GM04504 (cell line): Measurements from ENCODE around the gene PITPNM3.
"Not testable (repeated sequence)": the region's sequence is repeated elsewhere in the genome, so short reads cannot be mapped to it uniquely, and the experiment has no call there.

Experiments
- DNase-seq: peaks from one replicate; pipeline ENCODE4 v3.0.0-alpha.2; 2012; ENCODE audit warnings: low read depth

PITPNM3 gene

DNA sequence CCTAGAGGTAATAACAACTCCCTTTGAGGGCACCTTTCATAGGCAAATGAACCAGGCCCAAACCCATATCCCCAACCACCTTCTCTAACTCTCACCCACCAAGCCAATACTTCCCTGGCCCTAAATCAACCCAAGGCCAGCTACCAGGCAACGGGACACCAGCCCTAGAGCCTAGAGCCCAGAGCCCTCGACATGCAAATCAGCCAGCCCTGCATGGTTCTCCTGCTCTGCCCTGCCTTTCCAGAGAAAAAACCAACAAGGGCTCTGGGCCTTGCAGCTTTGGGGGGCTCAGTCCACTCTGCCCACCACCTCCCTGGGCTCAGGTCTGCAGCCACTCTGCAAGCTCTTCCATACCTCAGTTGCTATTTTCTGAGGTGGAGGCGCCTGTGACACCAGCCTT lies 55.0 kb downstream of the PITPNM3 start:
- no peak for DNase-seq

DNA sequence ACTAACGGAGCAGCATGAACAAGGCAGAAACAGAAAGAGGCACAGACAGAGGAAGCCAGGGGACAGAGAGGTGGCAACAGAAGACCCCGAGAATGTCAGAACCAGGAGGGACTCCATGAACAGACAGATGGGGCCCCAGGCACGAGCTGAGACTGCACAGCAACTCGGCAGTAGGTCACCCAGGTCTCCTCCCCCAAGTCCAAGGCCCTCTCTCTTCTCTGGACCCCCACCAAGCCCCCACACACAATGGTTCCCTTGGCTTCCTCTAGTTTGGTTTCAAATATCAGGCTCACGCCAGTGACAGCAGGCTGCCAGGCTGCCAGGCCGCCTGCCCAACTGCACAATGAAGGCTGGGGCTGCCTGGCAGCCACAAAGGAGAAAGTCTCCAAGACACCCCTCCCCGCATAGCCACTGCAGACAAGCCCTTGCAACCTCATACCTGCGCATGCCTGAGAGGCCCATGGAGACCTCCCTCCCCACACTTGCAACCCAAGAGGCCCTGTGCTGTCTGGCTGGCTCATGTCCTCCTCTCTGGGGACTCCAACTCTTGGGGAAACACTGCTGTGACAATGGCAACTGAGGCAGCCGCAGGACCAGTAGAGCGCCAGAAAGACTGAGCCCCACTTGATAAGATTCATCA lies 57.3 kb downstream of the PITPNM3 start:
- DNase-seq = no peak

DNA sequence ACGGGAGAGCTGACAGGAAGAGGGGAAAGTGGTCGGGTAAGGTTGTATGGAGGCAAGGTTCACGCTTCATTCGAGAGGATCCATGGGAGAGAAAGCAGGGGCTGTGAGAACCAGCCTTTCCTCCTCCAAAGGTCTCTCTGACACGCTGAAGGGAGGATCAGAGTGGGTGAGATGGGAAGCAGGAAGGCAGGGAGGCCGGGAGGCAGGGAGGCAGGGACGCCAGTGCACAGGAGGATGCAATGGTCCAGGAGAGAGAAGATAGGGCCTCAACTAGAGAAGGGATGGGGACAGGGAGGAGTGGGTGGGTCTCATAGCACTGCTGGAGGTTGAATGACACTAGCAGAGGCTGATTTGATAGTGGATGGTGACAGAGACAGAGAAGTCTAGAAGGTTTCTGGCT lies 58.0 kb downstream of the PITPNM3 start:
- DNase-seq = no peak

DNA sequence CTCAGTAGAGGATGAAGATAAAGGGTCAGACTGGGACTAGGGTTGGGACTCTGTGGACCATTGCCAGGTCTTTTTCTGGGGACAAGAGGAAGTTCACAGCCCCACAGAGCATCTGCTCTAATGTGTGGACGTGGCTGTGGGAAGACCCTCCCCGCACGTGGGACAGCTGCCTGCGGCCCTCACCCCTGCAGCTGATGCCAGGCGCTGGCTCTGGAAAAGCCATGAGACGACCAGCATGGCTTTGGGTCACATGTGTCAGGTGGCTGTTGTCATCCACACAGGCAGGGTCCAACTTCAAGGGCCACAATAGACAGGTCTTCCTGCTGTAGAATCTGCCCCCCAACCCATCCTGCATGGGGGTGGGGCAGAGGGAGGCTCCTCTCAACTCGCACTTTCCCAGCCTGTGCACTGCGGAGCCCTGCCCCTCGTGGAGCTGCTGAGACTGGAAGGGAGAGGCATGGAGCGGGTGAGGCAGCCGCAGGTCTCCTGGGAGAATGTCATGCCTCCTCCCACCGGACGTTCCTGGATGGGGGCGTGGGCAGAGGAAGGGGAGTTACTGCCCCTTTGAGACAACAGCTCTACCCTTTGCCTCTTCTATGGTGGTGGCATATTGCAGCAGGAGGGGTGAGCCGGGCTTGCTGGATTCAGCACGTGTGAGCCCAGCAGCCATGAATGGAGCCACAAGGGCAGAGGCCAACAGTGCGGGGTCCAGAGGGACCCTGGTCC lies 58.7 kb downstream of the PITPNM3 start:
- DNase-seq = no peak

DNA sequence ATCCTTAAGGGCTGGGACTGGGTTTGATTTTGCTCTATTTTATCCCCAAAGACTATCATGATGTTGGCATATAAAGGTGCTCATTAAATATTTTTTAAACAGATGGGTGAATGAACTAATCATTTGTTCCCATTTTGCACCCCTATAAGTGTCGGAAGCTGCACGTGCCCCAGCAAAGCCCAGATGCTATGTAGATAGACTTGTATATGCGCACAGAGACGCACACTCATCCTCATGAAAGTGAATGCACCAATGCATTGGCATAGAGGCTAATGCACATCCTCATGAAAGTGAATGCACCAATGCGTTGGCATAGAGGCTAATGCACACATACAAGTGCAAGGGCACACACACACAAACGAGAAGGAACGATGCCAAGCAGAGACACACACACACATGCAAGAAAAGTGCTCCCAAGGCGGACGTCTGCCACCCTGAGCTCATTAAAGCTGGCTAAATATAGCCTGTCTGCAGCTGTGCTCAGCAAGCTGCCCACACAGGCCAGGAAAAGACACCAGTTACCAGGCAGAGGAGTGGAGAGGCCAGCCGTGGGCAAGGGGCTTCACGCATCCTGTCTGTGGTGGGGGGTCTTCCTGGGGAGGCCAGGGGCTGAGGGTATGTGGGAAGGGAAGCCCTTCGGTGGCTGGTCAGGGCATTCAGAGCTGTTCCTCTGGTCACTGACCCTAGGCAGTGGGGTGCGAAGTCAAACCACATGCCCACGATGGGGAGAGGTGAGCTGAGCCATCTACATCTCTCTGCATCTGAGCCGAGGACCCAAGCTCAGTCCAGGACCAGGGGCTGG lies 59.5 kb downstream of the PITPNM3 start:
- no peak for DNase-seq

DNA sequence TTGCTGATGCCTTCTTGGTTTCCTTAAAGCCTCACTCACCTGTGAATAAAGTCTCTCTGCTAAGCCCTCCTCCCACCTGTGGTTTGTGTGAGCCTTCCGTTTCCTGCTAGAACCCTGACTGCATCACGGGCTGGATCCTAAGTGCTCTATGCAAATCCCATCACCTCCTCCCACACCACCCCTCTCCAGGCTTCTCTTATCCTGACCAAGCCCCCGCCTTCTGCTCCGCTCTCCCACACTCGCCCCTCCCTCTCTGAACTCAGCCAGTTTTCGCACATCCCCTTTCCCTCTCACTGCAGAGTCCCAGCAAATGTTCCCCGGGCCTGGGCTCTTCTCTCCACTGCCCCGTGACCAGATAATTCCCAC lies 60.3 kb downstream of the PITPNM3 start:
- no peak for DNase-seq

DNA sequence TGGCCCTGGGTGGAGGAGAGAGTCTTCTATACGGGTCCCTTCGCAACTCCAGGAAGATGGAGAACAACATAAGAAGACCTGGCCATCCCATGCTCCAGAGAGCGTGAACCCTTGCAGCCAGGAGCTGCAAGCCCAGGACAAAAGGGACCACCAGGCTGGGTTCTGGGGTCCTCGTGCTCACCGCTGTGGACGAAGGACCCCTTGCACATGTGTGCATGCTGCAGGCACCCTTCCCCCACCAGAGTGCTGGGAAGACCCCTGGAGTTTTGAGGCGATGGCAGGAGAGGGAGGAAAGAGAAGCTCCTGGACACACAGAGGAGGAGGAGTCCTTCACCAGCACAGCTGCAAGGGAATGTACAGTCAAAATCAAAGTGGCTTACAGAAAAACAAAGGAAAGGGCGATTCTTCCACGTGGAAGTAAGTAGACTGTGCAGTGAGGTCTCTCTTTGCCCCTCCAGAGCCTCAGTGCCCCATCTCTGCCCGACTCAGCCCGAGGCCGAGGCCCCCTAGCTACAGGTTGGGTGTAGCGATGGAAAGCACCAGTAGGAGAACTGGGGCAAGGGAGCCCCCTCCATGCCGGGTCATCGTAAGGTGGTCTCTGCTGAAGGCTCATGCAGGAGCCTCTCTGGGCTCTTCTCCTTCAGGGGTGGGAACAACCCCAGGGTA lies 60.8 kb downstream of the PITPNM3 start:
- no peak for DNase-seq

DNA sequence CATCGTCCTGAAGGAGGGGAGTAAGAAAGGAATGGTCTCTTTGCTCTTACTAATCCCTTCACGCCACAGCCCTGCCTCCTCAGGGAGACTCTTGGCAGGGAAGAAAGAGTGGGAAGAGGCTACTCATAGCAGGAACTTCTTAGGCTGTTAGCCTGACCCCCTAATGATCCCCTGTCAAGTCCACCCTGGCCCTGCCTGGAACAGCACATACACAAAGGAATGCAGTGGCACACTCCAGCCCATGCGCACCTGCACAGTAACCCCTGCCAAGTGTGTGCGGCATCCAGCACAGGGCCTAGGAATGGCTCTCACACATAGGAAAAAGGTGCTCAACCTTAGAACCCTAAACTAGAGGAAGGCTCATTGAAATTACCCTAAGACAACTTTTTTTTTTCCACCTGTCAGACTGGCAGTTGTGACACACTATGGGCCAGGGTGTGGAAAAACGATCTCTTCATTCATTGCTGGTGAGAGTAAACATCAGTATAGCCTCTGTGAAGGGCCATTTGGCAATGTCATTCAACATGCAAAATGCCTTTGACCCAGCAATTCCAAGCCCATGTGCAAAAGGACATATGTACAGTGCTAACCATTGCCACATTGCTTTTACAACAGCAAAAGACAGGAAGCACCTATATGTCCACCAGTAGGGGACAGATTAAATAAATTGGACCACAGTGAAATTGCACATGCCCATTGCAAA lies 62.0 kb downstream of the PITPNM3 start:
- DNase-seq = no peak

DNA sequence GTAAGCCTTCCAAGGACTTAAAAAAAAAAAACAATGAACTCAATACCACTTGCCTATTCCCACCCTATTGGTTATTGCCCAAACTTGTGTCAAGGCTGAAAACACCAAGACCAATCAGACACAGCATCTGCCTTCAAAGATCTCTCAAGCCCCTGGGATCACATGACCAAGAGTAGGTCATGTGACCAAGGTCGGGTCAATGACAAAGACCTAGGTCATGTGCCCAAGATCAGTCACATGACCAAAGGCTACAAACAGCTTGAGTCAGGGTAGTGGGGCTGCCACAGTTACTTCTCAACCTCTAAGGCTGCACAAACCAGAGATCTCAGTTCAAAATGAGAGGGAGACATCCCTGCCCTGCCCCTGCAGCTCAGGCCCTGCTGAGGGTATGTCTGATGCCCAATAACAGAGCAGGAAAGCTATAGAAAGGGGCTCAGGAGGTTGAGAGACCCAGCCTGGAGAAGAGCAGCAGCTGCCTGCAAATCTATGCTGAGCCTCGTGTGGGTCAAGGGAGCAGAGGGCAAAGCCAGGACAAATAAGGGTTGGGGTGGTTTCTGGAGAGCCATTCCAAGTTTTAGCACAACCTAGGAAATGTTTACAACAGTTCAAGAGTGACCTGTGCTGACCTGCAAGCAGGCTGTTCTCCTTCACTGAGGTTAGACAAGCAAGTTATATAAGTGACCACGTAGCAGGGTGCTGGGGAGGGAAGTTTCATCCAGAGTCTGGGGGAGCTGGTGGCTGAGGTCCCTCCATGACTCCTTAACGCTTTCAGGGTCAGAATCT lies 63.3 kb downstream of the PITPNM3 start:
- DNase-seq = no peak

DNA sequence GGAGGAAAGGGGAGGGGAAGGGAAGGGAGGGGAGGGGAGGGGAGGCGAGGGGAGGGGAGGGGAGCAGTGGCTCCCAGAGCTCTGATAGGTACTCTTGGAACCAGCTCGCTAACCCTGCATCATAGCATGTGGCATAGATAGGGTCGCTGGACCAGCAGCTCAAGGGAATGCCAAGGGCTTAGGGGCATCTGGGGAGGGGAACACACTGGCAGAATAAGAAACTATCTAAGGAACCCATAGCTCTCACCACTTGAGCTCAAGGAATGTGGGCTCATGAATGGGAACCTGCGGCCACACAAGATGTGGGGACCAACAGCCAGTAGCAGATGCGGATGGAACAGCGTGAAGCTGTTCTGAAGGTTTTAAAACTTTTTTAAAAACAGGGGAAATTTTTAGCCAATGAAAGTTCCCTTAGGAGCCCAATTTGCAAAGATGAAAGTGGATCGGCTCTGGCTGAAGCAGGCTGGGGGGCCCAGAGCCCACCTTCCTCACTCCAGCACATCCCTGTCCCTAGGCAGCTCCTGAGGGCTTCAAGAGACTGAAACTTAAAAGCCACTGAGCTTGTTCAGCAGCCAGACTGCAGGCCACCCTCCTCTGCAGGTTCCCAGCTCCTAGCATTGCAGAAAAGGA lies 65.2 kb downstream of the PITPNM3 start:
- no peak for DNase-seq

DNA sequence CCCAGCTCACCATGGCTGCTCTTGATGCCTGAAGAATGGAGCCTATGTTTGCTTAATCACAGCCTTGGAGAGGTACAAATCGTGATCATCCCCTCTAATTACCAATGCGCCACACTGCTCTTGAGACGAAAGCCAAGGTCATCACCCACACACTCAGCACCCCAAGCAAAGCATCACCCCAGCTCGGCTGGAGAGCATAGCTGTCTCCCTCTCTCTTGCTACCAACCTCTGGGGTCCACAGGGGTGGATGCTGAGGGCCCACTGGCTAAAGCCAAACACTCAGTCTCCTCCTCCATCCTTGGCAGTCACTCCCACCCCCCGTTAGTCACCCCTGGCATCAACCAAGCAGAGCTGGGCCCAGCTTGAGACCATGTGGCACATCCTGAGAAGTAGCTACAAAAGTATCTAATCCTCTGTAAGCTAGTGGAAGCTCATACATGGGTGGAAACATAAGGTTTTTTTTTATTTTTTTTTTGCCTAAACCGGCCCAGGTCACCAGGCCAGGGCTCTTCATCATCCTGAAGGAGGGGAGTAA lies 67.3 kb downstream of the PITPNM3 start:
- no peak for DNase-seq

DNA sequence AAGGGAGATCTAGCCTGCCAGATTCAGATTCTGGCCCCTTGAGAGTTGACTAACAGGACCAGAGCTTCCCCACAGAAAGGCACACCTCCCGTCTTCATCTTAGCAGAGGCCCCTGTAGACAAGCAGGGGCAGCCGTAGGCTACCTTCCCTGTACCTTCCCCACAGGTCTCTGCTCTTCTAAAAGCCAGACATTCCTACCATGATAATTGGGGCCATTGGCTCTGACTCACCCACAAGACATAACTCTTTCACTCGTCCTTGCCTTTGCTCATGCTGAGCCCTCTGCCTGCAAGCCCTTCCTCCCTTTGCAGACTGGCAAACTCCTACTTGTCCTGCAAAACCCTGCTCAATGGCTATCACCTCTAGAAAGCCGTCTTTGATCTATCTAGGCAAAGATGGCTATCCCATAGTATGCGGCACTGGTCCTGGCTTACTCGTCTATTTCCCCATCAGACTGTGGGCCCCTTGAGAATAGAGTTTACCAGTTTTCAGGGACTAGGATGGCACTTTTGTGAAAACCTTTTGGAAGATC lies 68.3 kb downstream of the PITPNM3 start:
- no peak for DNase-seq

DNA sequence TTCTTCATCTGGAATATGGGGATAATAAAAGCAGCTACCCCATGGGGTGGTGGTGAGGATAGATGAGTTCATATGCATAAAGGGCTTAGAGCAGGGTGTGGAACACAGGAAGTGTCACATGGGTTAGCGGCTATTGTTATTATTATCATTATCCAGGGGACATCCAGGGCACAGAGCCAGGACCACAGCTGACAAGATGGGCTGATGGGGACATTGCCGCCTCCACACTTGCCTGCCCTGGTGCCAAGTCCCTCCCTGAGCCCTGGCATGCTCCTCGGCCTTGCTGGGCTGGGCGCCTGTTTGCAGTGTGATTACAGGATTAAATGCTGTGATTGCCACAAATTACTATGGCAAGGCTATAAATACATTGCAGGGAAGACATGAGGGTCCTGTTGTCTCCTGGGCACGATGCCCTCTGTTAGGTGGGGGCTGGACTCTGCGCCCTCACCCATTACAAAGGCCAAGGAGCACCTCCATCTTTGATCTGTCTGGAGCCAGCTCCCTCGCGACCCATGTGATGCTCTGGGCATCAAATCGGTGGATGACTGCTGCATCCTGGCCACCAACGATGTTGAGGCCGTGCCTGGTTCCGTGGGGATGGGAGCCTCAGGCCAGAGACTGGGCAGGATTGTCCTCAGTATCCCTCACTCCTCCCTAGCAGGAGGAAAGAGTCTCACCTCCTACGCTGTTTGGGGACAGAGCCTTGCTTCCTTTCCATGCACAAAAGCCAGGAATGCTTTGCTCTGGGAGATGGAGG lies 68.9 kb downstream of the PITPNM3 start:
- DNase-seq = no peak

DNA sequence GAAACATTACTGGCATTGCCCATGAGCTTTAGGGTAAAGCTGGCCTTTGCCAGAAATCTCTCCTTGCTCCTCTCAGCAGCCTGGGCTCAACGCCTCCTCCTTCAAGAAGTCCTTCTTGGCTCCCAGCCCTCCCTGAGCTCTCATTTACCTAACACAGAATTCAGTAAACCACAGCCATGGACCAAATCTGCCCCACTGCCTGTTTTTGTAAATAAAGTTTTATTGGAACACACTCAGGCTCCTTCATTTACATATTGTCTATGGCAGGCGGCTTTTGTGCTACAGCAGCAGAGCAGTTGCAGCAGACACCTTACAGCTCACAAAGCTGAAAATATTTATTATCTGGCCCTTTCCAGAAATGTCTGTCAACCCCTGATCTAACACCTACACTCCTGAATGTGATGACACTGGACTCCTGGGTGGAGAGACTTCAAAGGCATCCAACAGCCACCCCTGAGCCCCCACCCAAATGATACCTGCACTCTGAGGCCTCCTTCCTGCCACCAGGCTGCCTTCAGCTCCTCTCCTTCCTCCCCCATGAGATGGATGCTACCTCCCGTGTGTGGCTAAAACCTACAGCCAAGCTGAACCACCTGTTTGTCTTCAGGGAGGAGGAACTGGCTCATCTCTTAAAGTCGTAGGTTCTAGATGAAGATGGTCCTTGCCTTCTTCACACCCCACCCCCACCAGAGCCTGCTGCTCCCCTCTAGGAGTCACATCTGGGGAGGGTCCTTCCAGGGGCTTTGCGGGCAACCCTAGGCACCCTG lies 70.5 kb downstream of the PITPNM3 start:
- no peak for DNase-seq

DNA sequence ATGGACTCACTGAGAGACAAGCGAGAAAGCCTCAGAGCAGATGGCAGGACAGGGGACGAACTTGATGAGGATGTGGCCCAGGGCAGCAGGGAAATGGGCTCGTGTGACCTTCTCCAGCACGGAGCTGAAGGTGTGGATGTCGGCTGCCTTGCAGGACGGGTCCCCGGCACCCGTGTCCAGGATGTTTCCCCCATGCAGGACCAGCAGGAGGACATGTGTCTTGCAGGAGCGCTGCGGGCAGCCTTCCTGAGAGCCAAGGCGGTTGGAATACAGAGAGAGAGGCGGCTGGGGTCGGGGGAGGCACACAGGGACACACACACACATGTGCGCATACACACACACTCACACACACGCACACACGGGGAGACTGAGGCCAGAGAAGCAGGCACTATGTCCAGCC lies 72.8 kb downstream of the PITPNM3 start:
- no peak for DNase-seq

DNA sequence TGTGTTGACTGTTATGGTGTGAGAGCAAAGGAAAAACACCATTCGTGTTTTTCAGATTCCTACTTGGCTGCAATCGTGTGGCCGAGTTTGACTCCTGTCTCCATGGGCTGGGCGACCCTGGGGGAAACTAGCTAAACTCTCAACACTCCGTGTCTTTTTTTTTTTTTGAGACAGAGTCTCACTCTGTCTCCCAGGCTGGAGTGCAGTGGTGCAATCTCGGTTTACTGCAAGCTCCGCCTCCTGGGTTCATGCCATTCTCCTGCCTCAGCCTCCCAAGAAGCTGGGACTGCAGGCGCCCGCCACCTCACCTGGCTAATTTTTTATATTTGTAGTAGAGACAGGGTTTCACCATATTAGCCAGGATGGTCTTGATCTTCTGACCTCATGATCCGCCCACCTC lies 73.6 kb downstream of the PITPNM3 start:
- not testable (repeated sequence) for DNase-seq

DNA sequence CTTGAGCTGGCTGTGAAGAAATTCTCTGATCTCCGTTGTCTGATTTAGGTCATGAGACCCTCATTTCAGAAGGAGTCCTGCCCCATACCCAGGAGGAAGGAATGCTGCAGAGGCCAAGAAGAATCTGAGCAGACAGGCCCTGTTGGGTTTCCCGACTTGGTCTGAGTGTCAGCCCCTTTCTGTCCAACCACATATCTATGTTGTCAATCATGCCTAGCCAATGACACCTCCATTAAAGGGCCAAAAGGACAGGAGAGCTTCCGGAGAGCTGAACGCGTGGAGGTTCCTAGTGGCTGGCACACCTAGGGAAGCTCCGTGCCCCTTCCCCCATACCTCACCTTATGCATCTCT lies 74.3 kb downstream of the PITPNM3 start:
- DNase-seq = no peak

DNA sequence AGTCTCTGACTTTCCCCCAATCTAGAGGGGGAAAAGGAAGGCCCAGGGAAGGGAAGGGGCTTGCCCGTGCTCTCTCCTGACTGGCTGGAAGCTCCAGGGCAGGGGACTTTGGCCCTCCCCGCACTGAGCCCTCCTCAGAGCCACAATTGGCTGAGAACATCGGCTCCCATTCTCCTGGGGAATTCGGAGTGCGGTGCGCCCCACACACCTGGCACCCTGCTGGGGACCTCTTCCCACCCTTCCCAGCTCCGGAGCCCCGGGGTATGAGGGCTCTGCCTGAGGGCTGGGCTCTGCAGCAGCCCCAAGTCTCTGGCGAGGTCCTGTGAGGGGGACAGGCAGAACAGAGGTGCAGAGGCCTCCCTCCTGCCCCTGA lies 76.1 kb downstream of the PITPNM3 start:
- DNase-seq = no peak
